Gastroesophageal sphincter (tissue), 3 donors: Measurements from ENCODE around the gene TSPAN5.

ENCODE experiments used
- CTCF ChIP-seq, 4 experiments: fragments of 200-600 bp in 2 of 4; fragments of 450-650 bp in 2 of 4; sonication (generic) in 1 of 4; IDR thresholded peaks; one replicate each; pipeline ENCODE4 v1.5.1; 2017 to 2019; ENCODE audit warnings: antibody characterized with exemption in 4 of 4, mild to moderate bottlenecking in 2 of 4, moderate library complexity in 2 of 4
- EP300 ChIP-seq: sonication (generic); formaldehyde crosslinking; IDR thresholded peaks from one replicate; pipeline ENCODE4 v1.6.1; 2017; ENCODE audit warnings: antibody characterized with exemption, mild to moderate bottlenecking
- POLR2A ChIP-seq, 2 donors: fragments of 450-650 bp; IDR thresholded peaks; one replicate each; pipeline ENCODE4 v1.6.1; 2017; ENCODE audit warnings: antibody characterized with exemption in 2 of 2, mild to moderate bottlenecking in 2 of 2, moderate library complexity in 1 of 2
- POLR2AphosphoS5 ChIP-seq: sonication (generic); formaldehyde crosslinking; IDR thresholded peaks from one replicate; pipeline ENCODE4 v1.6.1; 2017; ENCODE audit warnings: antibody characterized with exemption

GRCh38 chr4:98601708-98602107, 56.7 kb downstream of the TSPAN5 start:
- TF ChIP-seq POLR2A (IDR thresholded peaks at IDR 0.05) (no peak), CTCF (IDR thresholded peaks at IDR 0.05) (no peak), POLR2AphosphoS5 (no peak), EP300 (no peak)
